Left hindlimb (tissue), 1 donor: ENCODE measurements around the gene FRYL.
"Not testable (repeated sequence)": the region's sequence is repeated elsewhere in the genome, so short reads cannot be mapped to it uniquely, and the experiment has no call there.

ENCODE experiments used
- DNase-seq: peaks from one replicate; pipeline ENCODE4 v3.0.0-alpha.2; 2018

FRYL gene

DNA sequence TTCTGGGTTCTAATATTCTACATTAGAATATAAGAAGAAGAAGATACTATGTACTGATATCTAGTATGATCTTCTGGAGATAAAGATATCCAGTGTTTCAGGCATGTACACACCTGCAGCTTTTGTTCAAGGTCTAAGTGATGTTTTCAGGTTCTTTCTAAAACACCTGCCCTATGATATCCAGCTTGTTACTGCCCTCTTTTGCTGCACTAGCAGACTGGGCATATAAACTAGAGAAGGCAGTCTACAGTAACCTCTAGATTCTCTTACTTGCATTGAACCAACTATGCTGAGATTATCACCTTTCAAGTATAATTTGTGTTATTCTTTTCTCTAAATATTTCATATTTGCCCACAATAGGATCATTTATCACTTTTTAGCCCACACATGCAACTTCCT lies 1.9 kb upstream of the FRYL start:
- no peak for DNase-seq

DNA sequence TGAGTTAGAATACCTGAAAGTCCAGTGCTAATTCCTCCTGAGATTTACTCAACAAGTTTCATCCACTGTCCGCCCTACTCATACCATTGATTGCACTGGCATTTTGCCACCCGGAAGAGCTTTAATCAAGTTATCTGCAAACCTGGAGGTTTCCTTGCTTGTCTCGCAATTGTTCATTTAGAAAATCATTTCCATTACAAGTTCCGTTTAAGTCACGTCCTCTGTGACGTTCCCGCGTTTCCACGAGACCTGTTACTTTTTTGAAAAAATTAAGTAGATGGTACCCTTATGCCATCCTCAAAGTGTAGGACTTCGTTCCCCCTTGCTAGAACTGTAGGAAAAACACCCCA lies 761 bp upstream of the FRYL start:
- DNase-seq = no peak

DNA sequence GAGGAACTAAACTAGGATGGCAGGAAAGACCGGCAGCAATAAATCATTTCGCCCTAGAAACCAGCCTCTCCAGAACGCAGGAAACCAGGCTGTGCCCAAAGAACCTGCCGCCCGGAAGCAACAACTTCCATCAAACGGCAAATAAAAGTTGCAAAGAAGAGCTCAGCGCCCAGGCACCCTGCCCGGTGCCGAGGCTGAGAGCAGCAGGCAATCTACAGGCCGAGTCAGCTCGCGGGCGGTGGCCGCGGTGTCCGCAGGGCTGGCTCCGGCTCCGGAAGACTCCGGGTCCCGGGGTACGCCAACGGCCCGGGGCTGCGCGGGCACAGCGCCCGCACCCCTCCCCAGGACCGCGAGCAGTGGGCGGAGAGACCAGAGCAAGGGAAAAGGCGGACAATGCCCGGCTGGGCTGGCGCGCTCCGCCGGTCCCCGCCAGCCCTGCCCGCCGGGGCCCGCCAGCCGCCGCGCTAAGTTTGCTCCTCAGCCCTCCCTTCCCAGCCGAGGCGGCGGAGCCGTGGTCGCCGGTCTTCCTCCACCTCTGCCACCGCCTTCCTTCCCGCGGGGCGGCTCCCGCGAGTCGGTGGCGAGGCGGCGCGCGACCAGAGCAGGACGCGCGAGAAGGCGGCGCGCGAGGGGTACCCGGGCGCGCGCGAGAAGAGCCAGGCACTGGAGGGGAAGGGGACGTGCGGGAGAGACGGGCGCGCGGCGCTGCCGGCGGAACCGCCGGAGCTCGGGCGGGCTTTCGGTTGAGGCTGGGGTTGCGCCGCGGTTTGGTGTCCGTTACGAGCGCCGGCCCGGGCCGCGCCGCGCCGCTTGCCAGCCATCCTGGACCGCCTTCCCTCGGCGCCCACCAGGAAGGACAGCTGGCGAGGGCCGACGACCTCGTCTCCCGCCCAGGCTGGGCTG lies 733 bp downstream of the FRYL start:
- DNase-seq = peak; percentile 85

DNA sequence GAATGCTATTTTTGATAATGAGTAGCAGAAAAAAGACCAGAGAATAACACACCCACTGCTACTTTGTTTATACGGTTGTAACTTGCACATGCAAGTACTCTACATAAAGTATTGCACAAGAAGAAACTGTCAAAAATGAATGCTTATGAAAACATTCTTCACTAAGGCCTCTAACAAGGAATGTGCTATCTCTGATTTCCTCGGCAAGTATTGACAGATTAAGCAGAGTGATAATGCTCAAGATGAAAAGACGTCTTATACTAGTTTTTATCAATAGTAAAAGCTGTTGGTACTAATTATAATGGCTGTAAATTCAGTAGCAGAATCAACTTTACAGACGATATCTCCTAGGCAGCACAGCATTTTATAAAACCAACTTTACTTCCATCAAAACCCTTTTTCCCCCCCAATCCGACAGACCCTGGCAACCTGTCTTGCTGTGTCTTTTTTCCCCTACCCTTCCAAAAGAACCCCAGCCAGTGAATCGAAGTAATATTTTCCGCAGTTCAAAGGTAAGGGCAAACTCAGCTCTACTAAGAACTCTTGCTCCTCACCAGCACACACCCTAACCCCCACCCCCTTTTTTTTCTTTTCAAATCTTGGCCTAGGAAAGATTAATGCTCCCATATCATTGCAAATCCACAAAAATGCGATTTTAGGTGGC lies 1.5 kb downstream of the FRYL start:
- DNase-seq = no peak

DNA sequence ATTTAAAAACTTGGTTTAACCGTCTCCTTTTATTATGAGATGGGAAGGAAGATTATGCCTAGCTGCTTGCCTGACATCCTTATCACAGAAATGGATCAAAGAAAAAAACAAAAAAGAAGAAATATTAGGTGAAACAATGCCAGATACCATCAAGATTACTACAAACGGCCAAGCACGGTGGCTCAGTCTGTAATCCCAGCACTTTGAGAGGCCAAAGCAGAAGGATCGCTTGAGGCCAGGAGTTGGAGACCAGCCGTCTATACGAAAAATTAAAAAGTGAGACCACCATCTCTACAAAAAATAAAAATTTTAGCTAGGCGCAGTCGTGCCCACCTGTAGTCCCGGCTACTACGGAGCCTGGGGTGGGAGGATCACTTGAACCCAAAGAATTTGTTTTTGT lies 2.3 kb downstream of the FRYL start:
- no peak for DNase-seq

DNA sequence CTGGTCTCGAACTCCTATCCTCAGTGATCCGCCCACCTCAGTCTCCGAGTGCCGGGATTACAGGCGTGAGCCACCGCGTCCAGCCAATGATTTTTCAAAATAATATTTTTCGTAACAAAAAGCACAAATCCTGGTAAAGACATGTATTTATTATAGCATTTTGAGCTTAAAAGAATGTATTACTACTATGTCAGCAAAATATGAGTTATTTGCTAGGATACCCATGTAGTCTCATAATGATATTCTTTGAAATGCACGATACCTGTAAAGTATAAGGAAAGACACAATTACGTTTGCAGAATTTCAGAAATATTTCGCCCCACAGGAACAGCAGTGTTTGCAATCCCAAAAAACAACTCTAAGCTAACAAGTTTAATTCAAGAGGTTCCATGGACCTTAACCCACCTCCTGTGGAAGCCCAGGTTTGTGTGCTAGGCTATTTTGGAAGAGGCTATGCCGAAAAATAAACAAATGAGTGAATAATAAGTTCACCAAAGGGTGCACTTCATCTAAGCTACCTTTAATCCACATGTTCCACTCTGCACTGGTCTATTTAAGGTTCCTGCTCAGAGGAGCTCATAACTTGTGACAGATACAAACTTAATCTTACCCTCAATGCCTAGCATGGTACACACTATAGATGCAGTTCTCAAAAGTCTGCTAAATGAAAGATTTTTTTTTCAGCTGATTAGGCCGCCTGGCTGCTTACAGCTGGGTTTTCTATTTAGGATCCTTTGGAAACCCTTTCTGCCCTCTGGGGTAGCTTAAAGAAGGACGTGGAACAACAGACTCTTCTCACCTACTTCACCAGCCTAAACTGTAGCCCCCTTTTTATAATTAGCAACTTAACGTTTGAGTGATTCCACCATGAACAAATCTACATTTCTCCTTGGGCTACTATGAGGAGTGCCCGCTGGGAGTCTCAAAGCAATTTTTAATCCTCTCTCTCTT lies 5.0 kb downstream of the FRYL start:
- DNase-seq = no peak

DNA sequence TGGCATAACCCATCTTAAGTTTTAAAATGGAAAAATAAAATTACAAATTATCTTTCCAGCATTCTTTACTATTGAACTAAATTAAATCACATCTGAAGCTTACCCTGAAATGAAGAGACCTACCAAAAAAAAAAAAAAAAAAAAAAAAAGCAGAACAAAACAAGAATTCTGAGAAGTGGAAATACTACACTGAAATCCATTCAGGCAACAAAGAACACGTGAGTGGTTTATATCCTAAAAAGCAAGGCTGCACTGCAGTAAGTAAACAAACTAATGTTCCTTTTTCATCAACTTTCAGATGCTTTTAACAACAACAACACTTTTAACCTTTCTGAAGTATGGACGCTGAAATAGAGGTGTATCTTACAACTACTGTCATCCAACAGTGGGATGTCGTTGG lies 7.5 kb downstream of the FRYL start:
- DNase-seq = no peak

DNA sequence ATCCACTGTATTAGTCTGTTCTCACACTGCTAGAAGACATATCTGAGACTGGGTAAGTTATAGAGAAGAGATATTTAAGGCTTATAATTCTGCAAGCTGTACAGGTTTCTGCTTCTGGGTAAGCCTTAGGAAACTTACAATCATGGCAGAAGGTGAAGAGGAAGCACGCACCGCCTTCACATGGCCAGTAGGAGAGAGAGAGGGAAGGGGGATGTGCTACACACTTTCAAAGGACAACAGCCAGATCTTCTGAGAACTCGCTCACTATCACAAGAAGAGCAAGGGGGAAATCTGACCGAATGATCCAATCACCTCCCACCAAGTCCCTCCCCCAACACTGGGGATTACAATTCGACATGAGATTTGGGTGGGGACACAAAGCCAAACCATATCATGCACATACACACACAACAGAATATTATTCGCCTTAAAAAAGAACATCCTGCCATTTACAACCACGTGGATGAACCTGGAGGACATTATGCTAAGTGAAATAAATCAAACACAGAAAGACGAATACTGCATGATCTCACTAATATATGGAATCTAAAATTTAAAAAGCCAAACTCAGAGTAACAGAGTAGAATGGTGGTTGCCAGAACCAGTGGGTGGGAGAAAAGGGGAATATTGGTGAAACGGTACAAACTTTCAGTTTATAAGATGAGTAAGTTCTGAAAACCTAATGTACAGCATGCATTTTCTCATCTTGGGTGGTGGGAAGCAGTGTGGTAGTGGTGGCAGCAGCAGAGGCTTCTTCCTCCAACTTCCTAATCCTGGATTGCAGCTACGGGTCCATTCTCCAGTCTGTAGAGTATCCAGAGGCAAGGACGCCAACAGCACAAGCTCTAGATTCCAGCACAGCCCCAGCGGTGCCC lies 12.8 kb downstream of the FRYL start:
- DNase-seq = no peak

DNA sequence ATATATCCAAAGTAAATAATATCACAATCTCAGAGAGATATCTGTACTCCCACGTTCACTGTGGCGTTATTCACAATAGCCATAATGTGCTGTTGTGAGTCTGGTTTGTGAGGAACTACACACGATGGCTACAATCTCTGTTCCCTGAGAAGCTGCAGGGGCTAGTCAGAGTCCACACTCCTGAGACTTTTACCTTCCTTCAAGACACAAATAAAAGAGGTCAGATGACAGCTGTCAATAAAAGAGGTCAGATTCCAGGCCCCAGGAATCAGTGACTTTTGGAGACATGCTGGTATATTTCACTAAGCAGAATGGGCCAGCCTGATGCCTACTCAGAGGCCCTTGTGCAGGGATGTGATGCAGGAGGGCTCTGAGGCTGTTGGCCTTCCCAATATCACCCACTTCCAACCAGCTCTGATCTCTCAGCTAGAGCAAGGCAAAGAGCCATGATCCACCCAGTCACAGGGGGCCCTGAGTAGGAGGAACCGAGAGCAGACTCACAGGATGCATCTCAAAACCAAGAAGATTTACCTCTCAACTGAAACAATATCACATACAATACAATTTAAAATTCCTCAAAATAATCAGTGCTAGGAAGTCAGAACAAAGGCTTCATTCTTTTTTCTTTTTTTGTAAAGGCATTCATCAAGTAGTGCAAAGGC lies 13.8 kb downstream of the FRYL start:
- no peak for DNase-seq

DNA sequence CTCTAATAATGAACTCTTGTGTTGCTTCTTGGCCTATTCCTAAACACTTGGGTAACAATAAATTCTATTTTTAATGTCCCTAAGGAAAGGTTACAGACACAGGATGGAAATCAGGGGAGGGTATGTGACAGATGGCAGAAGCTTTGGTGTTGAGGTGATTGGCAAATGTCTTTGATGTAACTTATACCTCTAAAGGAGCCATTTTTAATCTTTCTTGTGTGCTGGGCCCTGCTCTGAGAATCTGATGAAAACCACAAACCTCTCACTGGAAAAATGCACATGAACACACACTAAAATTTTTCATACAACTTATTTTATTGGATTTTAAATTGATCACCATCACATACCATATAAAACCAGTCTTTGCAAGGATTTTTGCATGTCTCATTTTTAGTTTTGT lies 17.7 kb downstream of the FRYL start:
- DNase-seq = no peak

DNA sequence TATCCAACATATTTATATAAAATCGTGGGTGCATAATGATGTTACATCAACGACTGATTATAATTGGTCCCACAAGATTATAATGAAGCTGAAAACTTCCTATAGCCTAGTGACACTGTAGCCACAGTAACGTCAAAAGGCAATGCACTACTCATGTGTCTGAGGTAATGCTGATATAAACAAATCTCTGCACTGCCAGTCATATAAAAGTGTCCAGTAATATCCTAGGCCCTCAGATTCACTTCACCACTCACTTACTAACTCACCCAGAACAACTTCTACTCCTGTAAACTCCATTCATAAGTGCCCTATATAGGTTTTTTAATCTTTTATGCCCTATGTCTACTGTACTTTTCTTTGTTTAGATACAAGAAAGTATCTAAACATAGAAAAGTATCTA lies 18.8 kb downstream of the FRYL start:
- no peak for DNase-seq

DNA sequence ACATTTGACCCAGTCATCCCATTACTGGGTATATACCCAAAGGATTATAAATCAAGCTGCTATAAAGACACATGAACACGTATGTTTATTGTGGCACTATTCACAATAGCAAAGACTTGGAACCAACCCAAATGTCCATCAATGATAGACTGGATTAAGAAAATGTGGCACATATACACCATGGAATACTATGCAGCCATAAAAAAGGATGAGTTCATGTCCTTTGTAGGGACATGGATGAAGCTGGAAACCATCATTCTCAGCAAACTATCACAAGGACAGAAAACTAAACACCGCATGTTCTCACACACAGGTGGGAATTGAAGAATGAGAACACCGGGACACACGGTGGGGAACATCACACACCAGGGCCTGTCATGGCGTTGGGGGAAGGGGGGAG lies 21.4 kb downstream of the FRYL start:
- not testable (repeated sequence) for DNase-seq

DNA sequence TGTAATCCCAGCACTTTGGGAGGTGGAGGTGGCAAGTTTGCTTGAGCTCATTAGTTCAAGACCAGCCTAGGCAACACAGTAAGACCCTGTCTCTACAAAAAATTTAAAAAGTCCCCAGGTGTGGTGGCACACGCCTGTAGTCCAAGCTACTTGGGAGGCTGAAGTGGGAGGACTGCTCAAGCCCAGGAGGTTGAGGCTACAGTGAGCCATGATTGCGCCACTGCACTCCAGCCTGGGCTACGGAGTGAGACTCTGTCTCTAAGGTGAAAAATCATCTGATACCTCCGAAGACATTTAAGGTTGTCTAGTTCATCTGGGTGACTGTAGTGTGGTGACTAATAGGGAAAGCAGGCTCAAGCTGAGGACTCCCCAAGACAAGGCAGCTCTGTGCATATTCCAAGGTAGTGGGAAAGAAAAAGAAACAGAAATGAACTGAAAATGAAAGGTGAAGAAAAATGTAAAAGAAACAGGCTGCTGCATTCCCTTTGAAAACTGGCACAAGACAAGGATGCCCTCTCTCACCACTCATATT lies 23.3 kb downstream of the FRYL start:
- no peak for DNase-seq

DNA sequence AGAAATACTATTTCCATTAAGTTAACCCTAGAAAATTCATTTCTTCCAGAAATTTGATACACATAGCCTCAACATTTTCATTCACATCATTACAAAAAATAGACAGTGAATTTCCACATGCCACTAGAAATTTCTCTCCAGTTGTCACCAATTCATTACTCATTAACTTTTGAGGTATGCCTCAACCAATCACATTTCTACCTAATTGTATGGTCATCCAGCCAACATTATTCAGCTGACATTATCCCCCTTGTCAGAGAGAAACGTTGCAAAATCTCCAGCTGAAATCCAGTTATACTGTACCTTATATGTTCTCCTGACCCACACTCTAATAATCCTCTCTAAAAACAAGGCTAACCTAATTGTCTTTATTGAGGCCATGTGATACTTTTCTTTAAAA lies 24.8 kb downstream of the FRYL start:
- no peak for DNase-seq

DNA sequence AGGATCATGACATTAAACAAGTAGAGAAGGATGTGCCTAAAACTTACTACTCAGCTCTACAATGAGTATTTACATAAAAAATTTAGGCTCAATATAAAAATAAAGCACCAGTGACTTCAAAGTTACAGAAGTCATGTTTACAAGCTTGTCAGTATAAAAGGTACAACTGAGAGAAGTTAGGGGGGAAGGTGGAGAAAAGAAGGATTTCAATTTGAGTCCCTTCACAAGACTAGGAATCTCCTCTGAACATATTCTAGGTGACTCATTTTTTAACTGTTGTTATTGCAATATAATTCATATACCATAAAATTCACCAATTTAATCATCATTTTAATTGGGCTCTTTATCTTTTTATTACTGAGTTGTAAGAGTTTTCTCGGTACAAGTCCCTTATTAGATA lies 26.9 kb downstream of the FRYL start:
- DNase-seq = no peak

DNA sequence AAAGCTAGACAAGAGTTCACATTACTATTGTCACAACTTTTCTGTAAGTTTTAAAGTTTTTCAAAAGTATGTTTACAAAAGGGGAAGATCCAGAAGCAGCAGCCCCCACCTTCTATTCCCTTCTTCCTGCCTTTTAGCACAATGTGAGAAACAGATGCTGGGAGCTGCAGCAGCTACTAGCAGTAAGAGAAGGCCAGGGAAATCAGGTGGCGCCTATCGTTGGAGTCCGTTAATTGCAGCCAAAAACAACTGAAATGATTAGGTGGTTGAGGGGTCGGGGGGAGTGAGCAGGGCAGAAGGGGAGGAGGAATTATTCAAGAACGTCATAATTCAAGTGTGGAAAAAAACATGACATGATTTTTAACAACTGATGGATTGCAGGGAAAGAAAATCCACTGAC lies 27.4 kb downstream of the FRYL start:
- peak; percentile 35 for DNase-seq

DNA sequence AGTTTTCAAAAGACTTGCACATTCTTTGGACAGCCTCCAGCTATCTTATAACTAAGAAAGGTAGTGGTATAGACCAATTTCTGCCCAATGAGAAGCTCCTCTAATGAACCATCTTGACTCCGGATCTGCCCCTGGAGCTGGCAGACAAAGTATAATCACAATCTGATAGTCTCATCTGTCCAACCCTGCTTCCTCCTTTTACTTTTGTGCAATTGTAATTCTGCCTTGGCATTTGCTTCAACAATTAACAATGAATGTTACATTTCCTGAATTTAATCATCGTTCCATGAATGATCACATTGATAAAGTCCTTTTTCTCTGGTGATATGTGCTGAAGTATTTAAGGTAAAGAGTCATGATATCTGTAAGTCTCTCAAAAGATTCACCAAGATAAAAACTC lies 27.8 kb downstream of the FRYL start:
- no peak for DNase-seq

DNA sequence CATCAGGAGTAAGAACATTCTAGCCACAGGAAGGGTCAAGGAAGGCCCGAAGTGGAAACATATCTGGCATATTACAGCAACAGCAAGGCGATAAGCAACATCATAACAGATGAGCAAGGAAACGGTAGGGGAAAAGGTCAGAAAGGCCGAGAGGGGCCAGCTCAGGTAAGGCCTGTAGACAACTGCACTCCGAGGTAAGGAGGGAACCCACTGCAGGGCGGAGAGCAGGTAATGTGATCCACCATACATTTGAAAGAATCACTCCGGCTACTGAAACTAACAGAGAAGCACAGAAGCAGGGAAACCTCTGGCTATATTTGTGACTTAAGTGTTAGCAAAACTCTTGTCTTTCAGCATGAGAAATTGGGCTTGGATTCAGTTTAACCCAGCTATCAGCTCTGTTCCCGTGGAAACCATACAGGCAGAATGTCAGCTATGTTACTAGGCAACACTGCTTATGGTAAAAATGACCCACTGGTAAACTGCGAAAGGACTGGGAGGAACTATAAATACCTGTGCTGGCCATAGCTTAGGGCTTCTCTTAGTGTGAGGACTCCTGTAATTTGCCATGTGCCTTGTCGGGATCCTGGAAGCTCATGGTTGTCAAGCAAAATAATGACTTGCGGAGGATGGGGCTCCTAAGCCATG lies 31.0 kb downstream of the FRYL start:
- DNase-seq = no peak

DNA sequence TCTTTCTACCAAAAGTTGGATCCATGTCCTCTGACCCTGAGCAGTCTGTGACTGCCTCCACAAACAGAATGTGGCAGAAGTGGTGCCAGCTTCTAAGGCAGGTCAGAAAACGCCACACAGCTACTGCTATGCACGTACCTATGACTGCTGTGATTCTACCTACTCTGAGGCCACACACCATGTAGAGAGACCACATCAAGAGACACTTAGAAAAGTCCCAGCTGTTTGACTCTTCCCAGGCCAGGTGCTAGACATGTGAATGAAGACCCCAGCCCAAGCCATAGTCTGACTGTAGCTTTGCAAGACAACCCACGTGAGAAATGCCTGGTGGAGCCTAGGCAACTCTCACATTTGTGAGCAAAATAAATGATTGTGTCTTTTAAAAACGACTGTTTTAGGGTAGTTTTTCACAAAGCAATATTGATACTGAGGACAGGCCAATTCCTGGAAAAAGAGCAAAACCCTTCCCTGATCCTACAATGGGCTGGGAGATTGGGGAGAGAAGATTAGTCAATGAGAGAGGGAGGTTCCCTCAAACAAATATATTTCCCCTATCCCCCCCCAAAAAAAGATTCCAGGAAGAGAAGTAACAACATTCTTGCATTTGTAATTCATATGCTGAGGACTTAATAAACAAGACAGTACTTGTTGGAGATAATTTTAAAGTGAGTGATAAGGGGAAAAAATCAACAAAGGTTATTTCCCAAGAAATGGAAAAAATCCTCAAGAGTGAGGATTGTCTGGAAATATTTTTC lies 33.3 kb downstream of the FRYL start:
- DNase-seq = no peak

DNA sequence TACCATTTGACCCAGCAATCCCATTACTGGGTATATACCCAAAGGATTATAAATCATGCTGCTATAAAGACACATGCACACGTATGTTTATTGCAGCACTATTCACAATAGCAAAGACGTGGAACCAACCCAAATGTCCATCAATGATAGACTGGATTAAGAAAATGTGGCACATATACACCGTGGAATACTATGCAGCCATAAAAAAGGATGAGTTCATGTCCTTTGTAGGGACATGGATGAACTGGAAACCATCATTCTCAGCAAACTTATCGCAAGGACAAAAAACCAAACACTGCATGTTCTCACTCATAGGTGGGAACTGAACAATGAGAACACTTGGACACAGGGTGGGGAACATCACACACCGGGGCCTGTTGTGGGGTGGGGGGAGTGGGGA lies 34.9 kb downstream of the FRYL start:
- not testable (repeated sequence) for DNase-seq
